HG02938 (cell line): ENCODE data around the gene CXCR6.

Experiments used
- ATAC-seq: cut with Tn5 transposase; IDR thresholded peaks from one replicate; pipeline ENCODE4 v1.9.1; 2021; ENCODE audit warnings: mild to moderate bottlenecking, moderate library complexity; ENCODE audit not compliant: unreplicated experiment

The CXCR6 gene

DNA sequence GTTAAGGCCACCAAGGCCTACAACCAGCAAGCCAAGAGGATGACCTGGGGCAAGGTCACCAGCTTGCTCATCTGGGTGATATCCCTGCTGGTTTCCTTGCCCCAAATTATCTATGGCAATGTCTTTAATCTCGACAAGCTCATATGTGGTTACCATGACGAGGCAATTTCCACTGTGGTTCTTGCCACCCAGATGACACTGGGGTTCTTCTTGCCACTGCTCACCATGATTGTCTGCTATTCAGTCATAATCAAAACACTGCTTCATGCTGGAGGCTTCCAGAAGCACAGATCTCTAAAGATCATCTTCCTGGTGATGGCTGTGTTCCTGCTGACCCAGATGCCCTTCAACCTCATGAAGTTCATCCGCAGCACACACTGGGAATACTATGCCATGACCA is 3.6 kb downstream of the CXCR6 start:
- no peak for ATAC-seq

DNA sequence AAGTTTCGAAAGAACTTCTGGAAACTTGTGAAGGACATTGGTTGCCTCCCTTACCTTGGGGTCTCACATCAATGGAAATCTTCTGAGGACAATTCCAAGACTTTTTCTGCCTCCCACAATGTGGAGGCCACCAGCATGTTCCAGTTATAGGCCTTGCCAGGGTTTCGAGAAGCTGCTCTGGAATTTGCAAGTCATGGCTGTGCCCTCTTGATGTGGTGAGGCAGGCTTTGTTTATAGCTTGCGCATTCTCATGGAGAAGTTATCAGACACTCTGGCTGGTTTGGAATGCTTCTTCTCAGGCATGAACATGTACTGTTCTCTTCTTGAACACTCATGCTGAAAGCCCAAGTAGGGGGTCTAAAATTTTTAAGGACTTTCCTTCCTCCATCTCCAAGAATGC is 4.1 kb downstream of the CXCR6 start:
- ATAC-seq, result no peak

DNA sequence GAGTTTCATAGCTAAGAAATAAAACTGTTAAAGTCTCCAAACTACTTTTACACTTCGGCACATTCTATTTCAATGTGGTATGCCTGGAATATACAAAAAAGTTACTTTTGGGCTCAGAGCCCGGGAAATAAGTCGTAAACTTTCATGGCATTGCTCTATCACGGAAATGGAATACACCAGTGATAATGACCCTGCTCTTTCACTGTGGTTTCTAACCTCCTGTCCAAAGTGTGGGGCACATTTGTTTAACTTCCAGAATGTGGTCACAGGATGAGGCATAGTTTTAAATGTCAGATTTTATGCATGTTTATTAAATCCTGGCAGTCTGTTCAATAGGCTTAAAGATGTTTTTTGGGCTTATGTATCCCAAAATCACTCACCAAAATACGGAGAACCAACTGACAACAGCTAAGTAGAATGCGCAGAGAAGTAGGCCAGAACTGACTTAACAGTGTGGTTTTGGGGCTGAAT is 5.1 kb downstream of the CXCR6 start:
- ATAC-seq, result no peak

DNA sequence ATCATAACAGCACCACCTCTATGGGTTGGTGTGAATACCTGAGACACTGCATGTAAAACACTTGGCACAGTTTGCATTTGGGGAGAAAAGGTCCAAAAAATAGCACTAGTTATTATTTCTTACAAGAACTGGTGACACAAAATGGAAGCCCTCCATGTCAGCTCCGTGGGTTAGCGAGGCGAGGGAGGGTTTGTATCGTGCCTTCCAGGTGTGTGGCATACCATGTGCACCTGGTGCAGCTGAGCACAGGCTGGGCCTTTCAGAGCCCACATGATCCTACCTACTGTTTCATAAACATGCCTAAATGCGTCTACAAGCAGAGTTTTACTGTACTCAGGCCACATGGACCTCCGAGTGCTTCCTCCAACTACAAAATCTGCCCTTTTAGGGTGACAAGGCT is 5.6 kb downstream of the CXCR6 start:
- ATAC-seq, result no peak

DNA sequence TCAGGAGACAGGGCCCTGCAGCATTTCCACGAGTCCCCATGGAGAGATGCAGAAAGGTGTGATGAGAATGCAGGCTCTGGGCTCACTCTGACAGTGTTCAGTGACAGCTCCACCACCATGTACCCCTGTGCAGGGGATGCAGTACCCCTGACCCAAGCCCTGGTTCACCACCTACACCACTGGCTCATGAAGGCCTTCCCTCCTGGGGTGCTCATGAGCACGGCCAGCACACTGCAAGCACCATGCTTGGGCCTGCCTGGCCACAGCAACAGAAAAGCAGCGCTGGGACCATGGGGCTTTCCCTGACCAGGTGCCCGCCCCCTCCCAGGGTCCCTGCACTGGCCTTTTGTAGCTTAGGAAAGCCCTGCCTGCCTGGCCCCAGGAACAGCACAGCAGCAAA is 6.2 kb downstream of the CXCR6 start:
- no peak for ATAC-seq

DNA sequence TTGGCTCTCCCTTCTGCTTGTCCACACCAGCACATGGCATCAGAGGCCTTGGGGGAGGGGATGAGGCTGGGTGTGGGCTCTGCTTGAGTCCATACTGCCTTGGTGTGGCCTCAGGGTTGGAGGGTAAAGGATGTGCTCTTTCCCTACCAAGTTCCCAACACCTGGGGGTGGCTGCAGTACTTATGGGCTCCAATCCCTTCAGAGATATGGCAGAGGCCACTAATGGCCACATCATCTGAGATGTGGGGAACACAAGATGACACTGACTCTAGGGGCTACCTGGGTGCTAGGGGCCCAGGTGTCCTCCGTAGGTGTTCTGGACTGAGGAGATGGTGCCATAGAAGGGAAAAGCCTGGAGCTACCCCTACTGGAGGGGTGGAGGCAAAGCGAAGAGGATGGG is 6.9 kb downstream of the CXCR6 start:
- no peak for ATAC-seq

DNA sequence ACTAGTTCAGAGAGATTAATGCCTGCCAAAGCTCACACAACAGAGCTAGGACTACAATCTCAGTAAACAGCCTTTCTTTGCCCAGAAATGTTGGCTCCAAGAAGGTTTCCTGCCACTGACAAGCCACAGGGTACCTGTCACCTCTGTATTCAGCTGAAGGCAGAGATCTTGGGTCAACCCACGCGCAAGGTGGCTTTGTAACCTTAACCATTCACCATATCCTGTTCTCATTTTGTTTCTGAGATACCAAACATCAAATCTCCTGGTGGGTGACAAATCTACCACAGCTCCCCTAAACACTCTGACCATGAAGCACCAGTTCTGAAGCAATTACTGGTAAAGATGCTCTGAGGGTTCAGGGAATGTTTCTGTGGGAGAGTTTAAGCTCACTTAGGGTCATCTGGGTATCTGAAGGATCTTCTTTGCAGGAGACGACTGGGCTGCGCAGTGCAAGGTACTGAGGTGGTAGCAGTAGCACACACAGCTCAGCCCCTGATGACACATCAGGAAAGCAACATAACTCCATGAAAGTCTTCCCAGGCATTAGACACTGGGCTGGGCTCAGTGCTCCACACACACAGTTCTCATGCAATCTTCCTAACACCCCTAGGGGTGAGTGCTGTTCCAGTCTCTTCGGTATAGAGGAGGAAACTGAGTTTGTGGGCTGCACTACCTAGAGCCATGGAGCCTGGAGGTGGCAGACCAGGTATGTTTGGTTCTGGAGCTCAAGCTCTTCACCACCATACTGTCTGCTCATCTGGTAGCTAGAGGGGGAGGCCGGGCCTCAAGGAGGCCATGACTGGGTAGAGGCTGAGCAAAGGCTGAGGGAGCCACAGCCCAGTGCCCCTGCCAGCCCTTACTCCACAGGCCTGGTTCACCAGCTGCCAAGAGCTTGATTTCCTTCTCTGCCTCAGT is 7.7 kb downstream of the CXCR6 start:
- no peak for ATAC-seq

DNA sequence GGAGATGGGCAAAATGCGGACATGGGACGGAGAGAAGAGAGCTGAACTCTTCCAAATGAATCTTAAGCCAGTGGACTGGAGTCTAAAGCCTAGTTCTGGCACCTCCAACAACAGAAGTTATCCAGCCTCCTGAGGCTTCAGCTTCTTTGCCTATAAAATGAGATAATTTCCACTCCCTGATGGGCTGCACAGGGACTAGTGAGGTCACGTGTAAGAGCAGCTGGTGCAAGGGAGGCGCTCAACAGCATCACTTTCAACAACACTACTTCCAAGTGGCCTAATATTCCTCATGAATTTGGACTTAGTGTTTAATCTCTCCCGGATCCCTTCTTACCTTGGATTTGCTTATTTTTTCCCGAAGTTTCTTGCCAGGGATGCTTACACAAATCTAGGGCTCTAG is 8.7 kb downstream of the CXCR6 start:
- no peak for ATAC-seq

DNA sequence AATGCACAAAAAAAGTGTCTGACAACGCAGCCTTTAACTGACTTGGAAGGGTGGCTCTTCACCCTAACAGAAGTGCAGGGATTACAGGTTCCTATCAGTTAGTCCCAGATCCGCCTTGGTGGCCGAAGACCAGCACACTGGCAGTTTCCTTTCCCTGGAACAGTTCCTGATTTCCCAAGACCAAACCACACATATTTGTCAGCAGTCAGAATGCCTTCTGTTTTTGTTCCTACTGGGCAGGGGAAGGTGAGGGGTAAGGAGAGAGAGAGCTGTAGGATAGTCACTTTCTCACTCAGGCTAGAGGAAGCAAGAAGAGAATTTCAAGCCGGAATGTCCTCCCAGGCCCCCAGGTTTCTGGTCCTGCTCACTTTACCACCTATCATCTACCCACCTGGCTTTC is 9.2 kb downstream of the CXCR6 start:
- ATAC-seq, result no peak

DNA sequence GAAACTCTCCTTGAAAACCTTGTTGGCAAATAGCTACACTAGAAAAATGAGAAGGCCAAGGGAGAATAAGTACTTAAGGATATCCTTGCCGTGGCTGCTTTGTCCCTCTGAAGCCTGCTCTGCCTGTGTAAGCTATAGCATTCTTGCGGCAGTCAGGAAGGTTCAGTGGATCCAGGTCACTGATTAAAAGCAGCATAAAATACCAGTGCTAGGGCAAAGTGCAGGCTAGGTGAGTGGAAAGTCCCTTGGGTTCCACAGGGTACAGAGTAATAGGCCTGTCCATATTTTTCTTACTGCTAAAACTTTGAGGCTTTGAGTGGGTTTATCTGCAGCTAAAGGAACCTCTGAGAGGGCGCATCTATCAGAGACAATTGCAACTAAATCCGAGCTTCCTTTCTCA is 10.3 kb downstream of the CXCR6 start:
- no peak for ATAC-seq

DNA sequence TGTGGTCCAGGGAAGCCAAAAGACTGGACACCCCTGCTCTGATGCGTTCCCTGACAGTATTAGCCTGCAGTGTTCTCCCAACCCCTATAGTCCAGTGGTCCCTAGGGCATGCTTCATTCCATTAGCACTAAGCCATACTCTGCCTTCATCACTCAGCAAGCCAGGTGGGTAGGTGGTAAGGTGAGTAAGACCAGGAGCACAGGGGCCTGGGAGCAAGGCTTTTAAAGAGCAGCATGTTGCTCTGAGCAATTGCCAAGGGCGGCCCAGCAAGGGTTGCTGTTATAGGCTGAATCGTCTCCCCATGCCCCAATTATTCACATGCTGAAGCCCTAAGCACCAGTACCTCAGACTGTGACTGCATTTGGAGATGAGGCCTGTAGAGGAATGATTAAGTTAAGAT is 11.0 kb downstream of the CXCR6 start:
- ATAC-seq, result no peak

DNA sequence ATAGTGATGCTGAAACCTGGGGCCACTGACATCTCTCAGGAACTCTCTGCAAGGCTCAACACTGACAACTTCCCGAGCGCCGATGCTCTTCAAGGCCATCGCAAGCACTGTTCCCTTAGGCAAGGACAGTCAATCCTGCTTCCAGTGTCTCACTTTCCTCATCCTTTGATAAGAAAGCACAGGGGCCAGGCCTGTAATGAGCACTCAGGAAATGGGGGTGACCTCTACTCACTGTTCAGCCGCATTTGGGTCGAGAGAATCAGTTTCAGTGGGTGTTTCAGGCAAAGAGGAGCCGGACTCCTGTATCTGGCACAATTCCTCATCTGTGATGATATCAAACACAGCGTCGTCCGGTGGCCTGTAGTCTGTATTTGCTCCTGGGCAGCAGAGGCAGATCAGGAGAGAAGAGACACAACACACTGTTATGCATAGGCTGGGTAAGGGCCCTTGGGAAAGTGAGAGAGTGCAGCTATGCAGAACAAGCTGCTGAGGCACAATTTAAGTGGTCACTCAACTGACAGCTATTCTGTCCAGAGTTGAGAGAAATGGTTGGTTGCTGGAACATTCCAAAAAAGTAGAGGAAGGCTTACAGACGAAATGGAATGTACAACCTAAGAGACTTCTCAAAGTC is 11.9 kb downstream of the CXCR6 start:
- ATAC-seq, result no peak

DNA sequence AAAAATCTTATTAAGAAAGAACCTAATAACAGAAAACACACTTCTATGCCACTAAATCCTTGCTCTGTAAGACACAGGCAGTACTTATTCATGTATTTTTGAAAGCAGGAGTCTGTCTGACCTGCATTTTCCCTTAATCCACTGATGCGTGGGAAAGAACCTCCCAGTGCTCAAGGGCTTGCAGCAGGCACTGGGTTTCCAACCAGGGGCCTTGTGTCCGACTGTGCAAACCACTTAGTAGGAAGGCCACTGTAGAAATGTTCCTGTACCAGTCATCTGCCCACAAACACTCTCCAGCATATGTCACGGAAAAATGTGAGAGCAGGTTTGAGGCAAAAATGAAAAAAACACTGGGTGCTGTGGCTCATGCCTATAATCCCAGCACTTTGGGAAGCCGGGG is 12.4 kb downstream of the CXCR6 start:
- no peak for ATAC-seq

DNA sequence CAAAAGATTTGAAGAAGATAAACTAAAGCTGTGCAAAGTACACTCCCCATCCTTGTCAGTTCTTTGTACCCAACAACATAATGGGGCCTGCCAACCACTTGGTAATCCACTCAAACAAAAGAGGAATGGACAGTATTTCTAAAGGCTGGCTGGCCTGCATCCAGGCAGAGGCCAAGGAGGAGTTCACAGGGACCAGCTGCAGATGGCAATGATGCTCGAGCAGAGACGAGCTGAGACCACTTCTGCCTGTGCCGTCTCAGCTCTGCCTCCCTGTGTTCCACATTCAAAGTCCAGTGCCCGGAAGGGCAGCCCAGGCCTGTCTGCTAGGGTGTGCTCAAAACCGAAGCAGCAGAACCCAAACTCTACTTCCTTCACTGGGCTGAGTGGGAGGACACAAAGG is 14.3 kb downstream of the CXCR6 start:
- no peak for ATAC-seq

DNA sequence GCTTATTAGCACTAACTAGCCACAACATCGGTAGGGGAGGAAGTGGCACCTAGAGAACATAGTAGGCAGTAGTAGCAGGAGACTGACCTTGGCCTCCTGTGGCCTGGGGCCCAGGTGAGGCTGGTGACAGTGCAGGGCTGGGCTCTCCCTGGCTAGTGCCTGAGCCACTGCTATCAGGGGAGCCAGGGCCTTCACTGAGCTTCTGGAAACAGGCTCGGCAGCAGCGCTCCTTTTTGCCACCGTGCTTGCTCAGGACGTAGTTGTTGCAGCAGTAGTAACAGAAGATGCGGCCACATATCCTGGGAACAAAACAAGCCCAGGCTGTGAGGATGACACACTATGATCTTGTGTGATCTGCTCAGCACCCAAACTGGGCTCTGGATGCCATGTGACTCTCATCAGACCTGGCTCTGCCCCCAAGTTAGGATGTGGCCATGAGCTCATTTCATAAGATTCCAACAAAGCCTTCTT is 15.1 kb downstream of the CXCR6 start:
- no peak for ATAC-seq

DNA sequence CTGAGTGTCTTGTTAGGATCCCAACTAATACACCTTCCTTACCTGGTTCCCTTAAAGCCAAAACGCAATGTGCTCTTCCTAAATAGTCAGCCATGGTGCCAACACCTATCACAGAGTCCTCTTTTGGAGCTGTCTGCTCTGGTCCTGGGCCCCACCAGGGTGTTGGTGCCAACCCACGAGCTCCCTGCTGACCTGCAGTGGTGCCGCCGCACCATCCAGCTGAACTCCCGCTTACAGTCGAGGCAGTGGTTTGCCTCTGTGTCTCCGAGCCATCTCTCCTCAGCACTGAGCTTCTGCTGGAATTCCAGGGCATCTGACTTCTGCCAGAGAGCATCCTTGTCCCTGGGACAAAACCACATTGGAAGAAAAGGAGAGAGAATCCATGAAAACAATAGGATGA is 15.9 kb downstream of the CXCR6 start:
- ATAC-seq, result no peak

DNA sequence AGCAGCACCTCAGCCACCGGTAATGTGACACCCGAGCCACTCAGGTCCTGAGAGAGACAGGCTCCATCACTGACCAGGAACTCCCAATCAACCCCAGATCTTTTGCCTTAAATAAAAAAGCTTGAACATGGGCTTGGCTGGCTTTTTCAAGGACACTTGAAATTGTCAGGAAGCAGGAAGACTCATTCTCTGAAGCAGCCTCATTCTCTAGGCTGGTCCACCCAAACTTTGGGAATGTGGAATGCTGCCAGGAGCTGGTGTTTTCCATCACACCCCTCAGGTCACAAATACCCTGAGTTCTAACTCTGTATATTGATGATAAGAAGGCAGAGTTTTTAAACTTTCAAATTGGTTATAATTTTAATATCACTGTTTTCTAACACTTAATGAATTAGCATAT is 17.0 kb downstream of the CXCR6 start:
- no peak for ATAC-seq

DNA sequence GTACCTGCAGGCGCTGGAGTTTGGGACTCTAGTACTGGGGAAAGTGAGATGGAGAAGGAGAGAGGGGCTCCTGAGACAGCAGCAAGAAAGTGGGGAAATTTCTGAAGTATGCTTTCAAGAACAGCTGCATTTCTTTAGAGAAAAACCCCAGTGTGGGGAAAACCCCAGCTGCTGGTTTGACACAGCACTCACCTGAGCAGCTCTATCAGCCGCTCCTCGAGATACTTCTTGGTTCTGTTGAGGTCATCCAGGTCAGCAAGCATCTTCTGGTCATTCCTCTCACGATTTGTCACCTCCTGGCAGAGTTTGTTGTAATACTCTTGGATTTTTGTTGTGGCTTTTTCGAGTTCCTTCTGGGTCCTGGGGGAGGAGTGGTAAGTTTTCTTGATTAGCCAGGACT is 18.8 kb downstream of the CXCR6 start:
- no peak for ATAC-seq

DNA sequence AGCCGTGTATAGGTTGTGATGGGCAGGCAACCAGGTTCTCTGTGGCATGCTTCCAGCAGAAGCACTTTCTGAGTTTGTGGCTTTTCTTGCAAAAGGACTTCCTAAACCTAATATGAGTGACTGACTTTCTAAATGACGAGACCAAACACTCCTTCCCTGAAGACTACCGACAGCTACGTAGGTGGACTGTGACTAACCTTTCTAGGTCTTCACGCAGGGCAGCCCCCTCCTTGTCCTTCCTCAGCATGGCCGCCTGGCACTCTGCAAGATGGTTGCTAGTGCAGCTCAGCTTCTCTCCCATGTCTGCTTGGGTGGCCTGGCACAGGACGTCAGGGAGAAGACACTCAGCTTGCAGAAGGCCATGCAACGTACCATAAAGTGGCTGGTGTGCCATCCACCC is 20.9 kb downstream of the CXCR6 start:
- no peak for ATAC-seq

DNA sequence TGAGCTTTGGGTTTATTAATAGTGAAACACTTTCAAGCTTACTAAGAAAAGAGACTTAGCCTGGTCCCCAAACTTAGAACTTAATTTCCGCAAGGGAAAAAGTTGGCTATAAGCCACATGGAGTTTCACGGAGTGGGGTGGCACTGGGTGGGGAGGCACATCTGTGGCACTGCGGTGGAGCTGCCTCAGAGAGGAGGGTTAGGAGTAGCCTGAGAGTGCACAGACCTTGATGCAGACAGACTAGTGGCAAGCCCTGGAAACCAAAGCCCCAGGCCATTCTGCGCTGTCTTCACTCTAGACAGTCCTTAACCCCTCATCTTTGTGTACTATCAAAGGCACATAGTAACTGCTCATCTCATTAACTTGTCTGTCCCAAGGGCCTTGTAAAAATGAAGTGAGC is 22.0 kb downstream of the CXCR6 start:
- no peak for ATAC-seq

DNA sequence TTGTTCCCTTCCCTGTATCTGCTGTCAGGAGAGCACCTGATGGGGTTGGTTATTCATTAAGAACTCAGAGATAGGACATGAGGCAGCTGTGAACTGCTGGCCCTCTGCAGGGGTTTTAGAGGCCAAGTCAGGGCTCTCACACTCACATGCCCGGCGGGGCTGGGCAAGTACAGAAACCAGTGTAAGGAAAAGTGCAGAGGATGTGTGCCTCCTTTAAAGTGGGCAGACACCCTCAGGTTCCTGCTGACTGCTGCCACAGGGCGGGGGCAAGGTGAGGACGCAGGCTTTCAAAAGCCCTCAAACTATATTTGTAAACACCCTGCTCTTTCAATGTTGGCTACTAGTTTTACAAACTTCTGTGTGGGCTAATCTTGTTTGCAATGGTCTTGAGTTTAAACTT is 22.4 kb downstream of the CXCR6 start:
- no peak for ATAC-seq

DNA sequence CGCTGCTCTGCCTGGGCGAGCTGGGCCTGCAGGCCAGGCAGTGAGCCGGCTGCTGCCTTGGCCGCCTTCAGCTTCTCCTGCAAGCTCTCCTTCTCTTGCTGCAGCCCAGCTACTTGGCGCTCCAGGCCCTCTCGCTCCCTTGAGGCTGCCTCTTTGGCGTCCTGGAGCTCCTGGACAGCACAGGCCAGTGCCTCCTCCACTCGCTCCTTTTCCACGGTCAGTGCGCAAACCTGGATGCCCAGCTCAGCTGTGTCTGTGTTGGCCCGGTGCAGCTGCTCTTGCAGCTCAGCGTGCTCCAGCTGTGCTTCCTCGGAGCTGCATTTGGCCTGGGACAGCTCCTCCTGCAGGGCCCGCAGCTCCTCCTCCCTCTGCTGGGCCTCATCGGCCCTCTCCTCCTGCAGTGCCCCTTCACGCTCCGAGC is 23.1 kb downstream of the CXCR6 start:
- ATAC-seq, result no peak
